Caco-2 (cell line): ENCODE measurements around the gene HOXA5. TPM values are rescaled to one million over a fixed set of nuclear protein-coding genes. Genes with fewer than 3 reads are reported as not detected.

Source experiments
- BruUV-seq: library from RNA; stranded (reverse); fragments of 400-500 nt; replicated peaks from 2 replicates; lab custom pipeline; 2021; lab: Mats Ljungman, UMichigan
- CTCF ChIA-PET: fragments of 300-600 bp; sonication (Branson Sonifier 250); formaldehyde crosslinking; loops from one replicate; lab custom pipeline; 2022; ENCODE audit warnings: antibody characterized with exemption; lab: Charles Lee
- POLR2A ChIA-PET: fragments of 300-600 bp; sonication (Branson Sonifier 250); formaldehyde crosslinking; loops from one replicate; lab custom pipeline; 2022; ENCODE audit warnings: antibody characterized with exemption; lab: Charles Lee
- DNase-seq, 2 experiments: peaks; one replicate each; pipeline versions ENCODE4 v3.0.0 to v3.0.0-alpha.2; 2020 to 2022
- H3K27me3 ChIP-seq: replicated peaks from 2 replicates; pipeline ENCODE4 v1.6.0; 2011; ENCODE audit warnings: low read length; ENCODE audit not compliant: control insufficient read depth, insufficient read depth
- H3K36me3 ChIP-seq: 2 replicates; pipeline ENCODE4 v1.5.1; 2011; ENCODE audit warnings: low read length; ENCODE audit not compliant: control insufficient read depth, insufficient read depth
- H3K4me1 ChIP-seq: fragments of 250-450 bp; sonication (Bioruptor Pico); 2 replicates; pipeline ENCODE4 v1.5.1; 2020; ENCODE audit warnings: mild to moderate bottlenecking
- H3K4me3 ChIP-seq: 2 replicates; pipeline ENCODE4 v1.5.1; 2011; ENCODE audit warnings: low read depth, mild to moderate bottlenecking, control low read depth, low read length
- H3K9me3 ChIP-seq: fragments of 250-450 bp; sonication (Bioruptor Pico); 2 replicates; pipeline ENCODE4 v1.5.1; 2020; ENCODE audit warnings: mild to moderate bottlenecking, moderate library complexity
- H3K27ac Mint-ChIP-seq: one replicate; pipeline ENCODE4 v1.8.0; 2022; ENCODE audit warnings: mixed read lengths; ENCODE audit not compliant: unreplicated experiment
- H3K27me3 Mint-ChIP-seq: one replicate; pipeline ENCODE4 v1.8.0; 2022; ENCODE audit warnings: mixed read lengths; ENCODE audit not compliant: insufficient read depth, unreplicated experiment
- H3K36me3 Mint-ChIP-seq: one replicate; pipeline ENCODE4 v1.8.0; 2022; ENCODE audit warnings: mild to moderate bottlenecking, mixed read lengths; ENCODE audit not compliant: insufficient read depth, unreplicated experiment
- H3K4me1 Mint-ChIP-seq: one replicate; pipeline ENCODE4 v1.8.0; 2022; ENCODE audit warnings: low read depth, mixed read lengths; ENCODE audit not compliant: unreplicated experiment
- H3K4me3 Mint-ChIP-seq: one replicate; pipeline ENCODE4 v1.8.0; 2022; ENCODE audit warnings: mild to moderate bottlenecking, moderate library complexity, mixed read lengths; ENCODE audit not compliant: unreplicated experiment
- H3K9me3 Mint-ChIP-seq: one replicate; pipeline ENCODE4 v1.8.0; 2022; ENCODE audit warnings: mixed read lengths; ENCODE audit not compliant: unreplicated experiment
- intact Hi-C: fragments of 100-400 bp; cut with micrococcal nuclease; formaldehyde crosslinking; loops from one replicate; pipeline ENCODE4 v1.10.0; 2022; ENCODE audit not compliant: unreplicated experiment
- total RNA-seq: library from RNA; stranded (reverse); gene quantifications from 2 replicates; pipeline ENCODE4 v1.2.3, GENCODE V29; 2022
- TF ChIP-seq, protein P1 (sequence below), 2 experiments: fragments of 200-600 bp in 1 of 2; IDR thresholded peaks; 1 replicate in 1 of 2; 2 replicates in 1 of 2; pipeline versions ENCODE4 v1.5.1 to v1.8.0; 2011 to 2022; ENCODE audit warnings: antibody characterized with exemption in 1 of 2, control low read depth in 1 of 2, inconsistent platforms in 1 of 2, low read depth in 1 of 2, low read length in 1 of 2, mild to moderate bottlenecking in 1 of 2, moderate library complexity in 1 of 2; ENCODE audit not compliant: insufficient read depth in 1 of 2, severe bottlenecking in 1 of 2, unreplicated experiment in 1 of 2

Gene HOXA5
- total RNA-seq, 1 experiment from 2014 or later = 4.9 TPM

GRCh38 chr7:27109466-27110185 is 33.9 kb downstream of the HOXA5 start:
- Mint-ChIP-seq H3K4me3 (peak overlapping the region; percentile 85), H3K4me1 (peaks cover 11% of the 10 kb centered on the region), H3K9me3 (no peaks in the 10 kb centered on the region), H3K36me3 (peaks cover 30% of the 10 kb centered on the region), H3K27me3 (no peaks in the 10 kb centered on the region), H3K27ac (peak overlapping the region; percentile 75)
- POLR2A ChIA-PET = interaction anchor here (1.3 kb wide), 1 partner anchor 11 kb away, joined by 6 read pairs; no protein-coding TSS in a partner anchor
- H3K36me3 ChIP-seq = no peaks in the 10 kb centered on the region; the same call in 1 of the 2 replicates
- CTCF ChIA-PET = no interaction called here
- TF ChIP-seq, protein P1, sequence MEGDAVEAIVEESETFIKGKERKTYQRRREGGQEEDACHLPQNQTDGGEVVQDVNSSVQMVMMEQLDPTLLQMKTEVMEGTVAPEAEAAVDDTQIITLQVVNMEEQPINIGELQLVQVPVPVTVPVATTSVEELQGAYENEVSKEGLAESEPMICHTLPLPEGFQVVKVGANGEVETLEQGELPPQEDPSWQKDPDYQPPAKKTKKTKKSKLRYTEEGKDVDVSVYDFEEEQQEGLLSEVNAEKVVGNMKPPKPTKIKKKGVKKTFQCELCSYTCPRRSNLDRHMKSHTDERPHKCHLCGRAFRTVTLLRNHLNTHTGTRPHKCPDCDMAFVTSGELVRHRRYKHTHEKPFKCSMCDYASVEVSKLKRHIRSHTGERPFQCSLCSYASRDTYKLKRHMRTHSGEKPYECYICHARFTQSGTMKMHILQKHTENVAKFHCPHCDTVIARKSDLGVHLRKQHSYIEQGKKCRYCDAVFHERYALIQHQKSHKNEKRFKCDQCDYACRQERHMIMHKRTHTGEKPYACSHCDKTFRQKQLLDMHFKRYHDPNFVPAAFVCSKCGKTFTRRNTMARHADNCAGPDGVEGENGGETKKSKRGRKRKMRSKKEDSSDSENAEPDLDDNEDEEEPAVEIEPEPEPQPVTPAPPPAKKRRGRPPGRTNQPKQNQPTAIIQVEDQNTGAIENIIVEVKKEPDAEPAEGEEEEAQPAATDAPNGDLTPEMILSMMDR (IDR thresholded peaks at IDR 0.05; ENCODE audit: insufficient read depth in 1 of 2, low read depth in 1 of 2, low read length in 1 of 2, severe bottlenecking in 1 of 2, unreplicated experiment in 1 of 2) = no peak
- no peak overlapping the region for H3K4me3 ChIP-seq
- BruUV-seq = no TSS peak
- no peaks in the 10 kb centered on the region for H3K9me3 ChIP-seq
- intact Hi-C loops = loop anchor here (1.0 kb wide), 2 partner anchors 13 kb away; no protein-coding TSS in a partner anchor
- peaks cover 30% of the 10 kb centered on the region for H3K4me1 ChIP-seq
- H3K27me3 ChIP-seq = no peaks in the 10 kb centered on the region
- no peak for DNase-seq

GRCh38 chr7:27108390-27109127 is 34.9 kb downstream of the HOXA5 start:
- no peaks in the 10 kb centered on the region; the same call in 1 of the 2 replicates for H3K36me3 ChIP-seq
- H3K4me1 ChIP-seq = peaks cover 27% of the 10 kb centered on the region
- H3K4me3 ChIP-seq = no peak overlapping the region
- BruUV-seq = no TSS peak
- H3K27me3 Mint-ChIP-seq = no peaks in the 10 kb centered on the region
- no peak overlapping the region for H3K27ac Mint-ChIP-seq
- H3K36me3 Mint-ChIP-seq = peaks cover 30% of the 10 kb centered on the region
- no peak overlapping the region for H3K4me3 Mint-ChIP-seq
- no peaks in the 10 kb centered on the region for H3K9me3 ChIP-seq
- no peak for DNase-seq
- CTCF ChIA-PET = no interaction called here
- intact Hi-C loops = no loop called here
- no peaks in the 10 kb centered on the region for H3K9me3 Mint-ChIP-seq
- POLR2A ChIA-PET = no interaction called here
- peaks cover 6% of the 10 kb centered on the region for H3K4me1 Mint-ChIP-seq
- TF ChIP-seq, protein P1 (IDR thresholded peaks at IDR 0.05; ENCODE audit: insufficient read depth in 1 of 2, low read depth in 1 of 2, low read length in 1 of 2, severe bottlenecking in 1 of 2, unreplicated experiment in 1 of 2) = no peak
- no peaks in the 10 kb centered on the region for H3K27me3 ChIP-seq
